ENCODE data around the gene SLC16A5. TPM values are rescaled to one million over a fixed set of nuclear protein-coding genes. Genes with fewer than 3 reads are reported as not detected.

Gene SLC16A5
- total and polyA plus RNA-seq, 2 donors from 2014 or later, result 28.4 to 184 TPM

DNA sequence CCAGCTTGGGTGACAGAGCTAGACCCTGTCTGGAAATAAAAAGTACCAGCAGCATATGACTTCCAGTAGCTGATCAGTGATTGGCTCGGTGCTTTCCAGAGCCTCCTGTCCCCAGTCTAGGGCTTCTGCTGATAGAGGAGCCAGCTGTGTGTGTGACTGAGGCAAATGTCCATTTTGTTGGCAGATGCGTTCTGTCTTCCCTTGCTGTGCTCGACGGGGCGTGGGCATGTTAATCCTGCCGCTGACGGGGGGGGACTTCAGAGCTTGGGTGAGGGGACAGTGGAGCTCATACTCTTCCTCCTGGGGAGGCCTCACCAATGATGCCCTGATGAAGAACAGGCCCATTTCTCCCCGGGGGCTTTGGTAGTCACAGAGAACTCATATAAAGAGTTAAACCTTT lies 26.1 kb upstream of the SLC16A5 start:
- intact Hi-C loops (cut with DNase I), result no loop called here
- Histone ChIP-seq H3K36me3 (ENCODE audit: control insufficient read depth in 2 of 3, insufficient read depth in 3 of 3, low read length in 3 of 3) (peaks cover 6 to 44% (median 18%) of the 10 kb centered on the region in 3 donors), H3K9me3 (ENCODE audit: control insufficient read depth in 2 of 3, insufficient read depth in 1 of 3, low read length in 3 of 3) (no peaks in the 10 kb centered on the region), H3K4me3 (ENCODE audit: low read length in 3 of 3) (no peak overlapping the region), H3K27me3 (ENCODE audit: control insufficient read depth, insufficient read depth, low read length) (no peaks in the 10 kb centered on the region), H3K9ac (ENCODE audit: low read length in 3 of 3) (no peak overlapping the region), H3K4me1 (ENCODE audit: control insufficient read depth in 2 of 3, insufficient read depth in 2 of 3, low read depth in 1 of 3, low read length in 3 of 3) (peaks cover 0 to 2% (median 0%) of the 10 kb centered on the region in 3 donors), H3K27ac (ENCODE audit: low read depth in 2 of 2, low read length in 2 of 2) (no peak overlapping the region)
- FAIRE-seq, result no peak
- DNase-seq, result no peak
- TF ChIP-seq, protein P1, sequence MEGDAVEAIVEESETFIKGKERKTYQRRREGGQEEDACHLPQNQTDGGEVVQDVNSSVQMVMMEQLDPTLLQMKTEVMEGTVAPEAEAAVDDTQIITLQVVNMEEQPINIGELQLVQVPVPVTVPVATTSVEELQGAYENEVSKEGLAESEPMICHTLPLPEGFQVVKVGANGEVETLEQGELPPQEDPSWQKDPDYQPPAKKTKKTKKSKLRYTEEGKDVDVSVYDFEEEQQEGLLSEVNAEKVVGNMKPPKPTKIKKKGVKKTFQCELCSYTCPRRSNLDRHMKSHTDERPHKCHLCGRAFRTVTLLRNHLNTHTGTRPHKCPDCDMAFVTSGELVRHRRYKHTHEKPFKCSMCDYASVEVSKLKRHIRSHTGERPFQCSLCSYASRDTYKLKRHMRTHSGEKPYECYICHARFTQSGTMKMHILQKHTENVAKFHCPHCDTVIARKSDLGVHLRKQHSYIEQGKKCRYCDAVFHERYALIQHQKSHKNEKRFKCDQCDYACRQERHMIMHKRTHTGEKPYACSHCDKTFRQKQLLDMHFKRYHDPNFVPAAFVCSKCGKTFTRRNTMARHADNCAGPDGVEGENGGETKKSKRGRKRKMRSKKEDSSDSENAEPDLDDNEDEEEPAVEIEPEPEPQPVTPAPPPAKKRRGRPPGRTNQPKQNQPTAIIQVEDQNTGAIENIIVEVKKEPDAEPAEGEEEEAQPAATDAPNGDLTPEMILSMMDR (IDR thresholded peaks at IDR 0.05; ENCODE audit: borderline replicate concordance, extremely low read depth, insufficient read depth), result no peak

DNA sequence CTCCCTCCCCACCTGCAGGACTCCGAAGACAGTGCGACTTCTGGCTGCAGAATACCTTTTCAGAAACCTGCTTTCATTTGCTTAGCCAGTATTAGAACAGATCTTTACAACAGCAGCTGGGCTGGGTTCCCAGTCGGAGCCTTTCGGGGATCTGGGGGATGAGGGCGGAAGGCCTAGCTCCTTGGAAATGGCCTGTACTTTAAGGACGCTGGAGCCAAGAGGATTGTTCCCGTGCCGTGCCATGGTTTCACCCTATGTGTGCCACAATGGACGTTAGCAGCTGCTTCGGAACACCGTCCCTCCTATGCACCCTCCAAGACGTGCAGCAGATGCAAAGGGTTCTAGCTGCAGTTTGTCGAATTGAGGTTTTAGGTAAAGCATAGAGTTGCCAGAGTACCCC lies 24.6 kb upstream of the SLC16A5 start:
- Histone ChIP-seq H3K9ac (ENCODE audit: low read length in 3 of 3) (no peak overlapping the region), H3K4me3 (ENCODE audit: low read length in 3 of 3) (no peak overlapping the region), H3K27ac (ENCODE audit: low read depth in 2 of 2, low read length in 2 of 2) (no peak overlapping the region), H3K4me1 (ENCODE audit: control insufficient read depth in 2 of 3, insufficient read depth in 2 of 3, low read depth in 1 of 3, low read length in 3 of 3) (peaks cover 0 to 2% (median 0%) of the 10 kb centered on the region in 3 donors), H3K27me3 (ENCODE audit: control insufficient read depth, insufficient read depth, low read length) (no peaks in the 10 kb centered on the region), H3K36me3 (ENCODE audit: control insufficient read depth in 2 of 3, insufficient read depth in 3 of 3, low read length in 3 of 3) (peaks cover 6 to 44% (median 18%) of the 10 kb centered on the region in 3 donors), H3K9me3 (ENCODE audit: control insufficient read depth in 2 of 3, insufficient read depth in 1 of 3, low read length in 3 of 3) (no peaks in the 10 kb centered on the region)
- FAIRE-seq (no peak), DNase-seq (no peak)
- intact Hi-C loops (cut with DNase I), result no loop called here
- TF ChIP-seq, protein P1 (IDR thresholded peaks at IDR 0.05; ENCODE audit: borderline replicate concordance, extremely low read depth, insufficient read depth), result no peak

DNA sequence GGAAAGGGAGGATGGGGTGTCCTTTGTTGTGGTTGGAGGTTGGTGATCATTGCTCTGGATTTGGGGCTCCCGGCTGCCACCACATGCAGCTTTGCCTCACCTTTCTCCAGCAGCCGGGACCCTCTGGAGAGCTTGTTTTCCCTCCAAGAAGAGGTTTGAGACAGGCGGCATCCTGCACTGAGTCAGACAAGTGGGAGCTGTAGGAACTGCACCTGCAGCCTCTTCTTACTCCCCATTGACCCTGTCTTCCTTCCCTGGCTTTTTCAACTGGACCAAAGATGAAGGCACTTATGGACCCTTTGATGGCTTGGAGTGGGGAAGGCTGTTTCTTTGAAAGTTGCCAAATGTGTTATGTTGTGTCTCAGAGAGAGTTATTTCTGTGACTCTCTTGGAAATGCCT lies 24.1 kb upstream of the SLC16A5 start:
- no peak for FAIRE-seq
- Histone ChIP-seq H3K4me3 (ENCODE audit: low read length in 3 of 3) (no peak overlapping the region), H3K36me3 (ENCODE audit: control insufficient read depth in 2 of 3, insufficient read depth in 3 of 3, low read length in 3 of 3) (peaks cover 6 to 44% (median 18%) of the 10 kb centered on the region in 3 donors), H3K27ac (ENCODE audit: low read depth in 2 of 2, low read length in 2 of 2) (no peak overlapping the region), H3K9ac (ENCODE audit: low read length in 3 of 3) (no peak overlapping the region), H3K4me1 (ENCODE audit: control insufficient read depth in 2 of 3, insufficient read depth in 2 of 3, low read depth in 1 of 3, low read length in 3 of 3) (peaks cover 0 to 2% (median 0%) of the 10 kb centered on the region in 3 donors), H3K27me3 (ENCODE audit: control insufficient read depth, insufficient read depth, low read length) (no peaks in the 10 kb centered on the region), H3K9me3 (ENCODE audit: control insufficient read depth in 2 of 3, insufficient read depth in 1 of 3, low read length in 3 of 3) (no peaks in the 10 kb centered on the region)
- TF ChIP-seq, protein P1 (IDR thresholded peaks at IDR 0.05; ENCODE audit: borderline replicate concordance, extremely low read depth, insufficient read depth), result no peak
- intact Hi-C loops (cut with DNase I), result no loop called here
- no peak for DNase-seq

DNA sequence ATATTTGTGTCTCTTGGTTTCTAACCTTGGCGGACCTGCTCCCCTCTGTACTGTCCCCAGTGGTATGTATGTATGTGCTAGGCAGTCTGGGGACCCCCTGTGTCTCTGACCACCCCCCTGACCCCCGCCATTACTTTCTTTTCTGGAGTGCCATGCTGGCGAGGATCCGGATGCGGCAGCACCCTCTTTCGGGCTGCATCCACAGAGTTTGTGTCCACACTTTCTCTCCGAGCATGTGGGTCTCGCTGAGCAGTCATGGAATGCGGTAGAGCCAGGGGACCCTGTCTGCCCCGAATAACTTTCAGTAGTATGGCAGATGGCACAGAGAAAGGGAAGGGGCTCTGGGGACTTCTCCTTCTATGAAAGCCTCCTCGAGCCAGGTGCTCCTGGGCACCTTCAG lies 23.7 kb upstream of the SLC16A5 start:
- FAIRE-seq (no peak), DNase-seq (no peak)
- no peak overlapping the region for H3K4me3 ChIP-seq (ENCODE audit: low read length in 3 of 3)
- TF ChIP-seq, protein P1 (IDR thresholded peaks at IDR 0.05; ENCODE audit: borderline replicate concordance, extremely low read depth, insufficient read depth), result no peak
- H3K36me3 ChIP-seq (ENCODE audit: control insufficient read depth in 2 of 3, insufficient read depth in 3 of 3, low read length in 3 of 3), result peaks cover 6 to 44% (median 18%) of the 10 kb centered on the region in 3 donors
- intact Hi-C loops (cut with DNase I), result no loop called here
- H3K9ac ChIP-seq (ENCODE audit: low read length in 3 of 3), result no peak overlapping the region
- peaks cover 0 to 2% (median 0%) of the 10 kb centered on the region in 3 donors for H3K4me1 ChIP-seq (ENCODE audit: control insufficient read depth in 2 of 3, insufficient read depth in 2 of 3, low read depth in 1 of 3, low read length in 3 of 3)
- H3K9me3 ChIP-seq (ENCODE audit: control insufficient read depth in 2 of 3, insufficient read depth in 1 of 3, low read length in 3 of 3), result no peaks in the 10 kb centered on the region
- H3K27ac ChIP-seq (ENCODE audit: low read depth in 2 of 2, low read length in 2 of 2), result no peak overlapping the region
- H3K27me3 ChIP-seq (ENCODE audit: control insufficient read depth, insufficient read depth, low read length), result no peaks in the 10 kb centered on the region
